VCaP (cell line): Measurements from ENCODE around the gene SLC37A2.

Experiments used
- H3K27ac ChIP-seq: fragments of 450-650 bp; 2 replicates; pipeline ENCODE4 v1.5.1; 2017
- CTCF ChIP-seq: fragments of 450-650 bp; conservative IDR thresholded peaks from 2 replicates; pipeline ENCODE4 v1.5.1; 2017; ENCODE audit warnings: mild to moderate bottlenecking, moderate library complexity

The SLC37A2 gene

GRCh38 chr11:125079878-125080530 is 16.9 kb downstream of the SLC37A2 start:
- no peak for TF ChIP-seq CTCF
- H3K27ac ChIP-seq = no peak overlapping the region

GRCh38 chr11:125080531-125080911 is 17.4 kb downstream of the SLC37A2 start:
- TF ChIP-seq CTCF = no peak
- no peak overlapping the region for H3K27ac ChIP-seq

GRCh38 chr11:125081098-125081798 is 18.1 kb downstream of the SLC37A2 start:
- no peak for TF ChIP-seq CTCF
- no peak overlapping the region for H3K27ac ChIP-seq

- no peak overlapping the region for H3K27ac ChIP-seq
- no peak for TF ChIP-seq CTCF
These were observed 18.9 kb downstream of the SLC37A2 start for GRCh38 chr11:125082040-125082439.

- H3K27ac ChIP-seq = no peak overlapping the region
- no peak for TF ChIP-seq CTCF
These were observed 19.7 kb downstream of the SLC37A2 start for GRCh38 chr11:125082611-125083311.

GRCh38 chr11:125083312-125084056 is 20.4 kb downstream of the SLC37A2 start:
- no peak overlapping the region for H3K27ac ChIP-seq
- no peak for TF ChIP-seq CTCF

GRCh38 chr11:125084057-125084416 is 20.9 kb downstream of the SLC37A2 start:
- no peak for TF ChIP-seq CTCF
- no peak overlapping the region for H3K27ac ChIP-seq
